Neural cell (in vitro differentiated cells): ENCODE measurements around the gene CHKA. TPM values are rescaled to one million over a fixed set of nuclear protein-coding genes. Genes with fewer than 3 reads are reported as not detected.

ENCODE experiments used
- H2AFZ ChIP-seq: fragments of 200-600, 300-800 bp; sonication (generic), shearing (Covaris generic); 2 replicates; pipeline ENCODE4 v1.6.0; 2014; ENCODE audit warnings: low read depth, mild to moderate bottlenecking, antibody characterized with exemption, low read length, moderate library complexity
- H3F3A ChIP-seq: fragments of 200-600 bp; shearing (Covaris generic); 2 replicates; pipeline ENCODE4 v1.6.1; 2016; ENCODE audit warnings: mild to moderate bottlenecking, moderate library complexity, mixed read lengths, antibody characterized with exemption, low read length; ENCODE audit not compliant: insufficient read depth, poor library complexity, severe bottlenecking
- H3K27ac ChIP-seq: fragments of 200-600, 300-800 bp; sonication (generic), shearing (Covaris generic); 2 replicates; pipeline ENCODE4 v1.5.1; 2014; ENCODE audit warnings: mild to moderate bottlenecking, low read length, moderate library complexity
- H3K27me3 ChIP-seq: fragments of 300-800, 200-600 bp; sonication (generic), shearing (Covaris generic); 2 replicates; pipeline ENCODE4 v1.6.0; 2014; ENCODE audit warnings: mild to moderate bottlenecking, low read depth, low read length, moderate library complexity; ENCODE audit not compliant: insufficient read depth
- H3K36me3 ChIP-seq: fragments of 300-800, 200-600 bp; sonication (generic), shearing (Covaris generic); 2 replicates; pipeline ENCODE4 v1.5.1; 2014; ENCODE audit warnings: mild to moderate bottlenecking, antibody characterized with exemption, low read length, moderate library complexity; ENCODE audit not compliant: insufficient read depth
- H3K4me2 ChIP-seq: fragments of 300-800, 200-600 bp; sonication (generic), shearing (Covaris generic); 2 replicates; pipeline ENCODE4 v1.6.0; 2014; ENCODE audit warnings: mild to moderate bottlenecking, low read length
- H3K4me3 ChIP-seq: fragments of 300-800, 200-600 bp; sonication (generic), shearing (Covaris generic); 2 replicates; pipeline ENCODE4 v1.5.1; 2014; ENCODE audit warnings: mild to moderate bottlenecking, low read length, moderate library complexity
- H3K79me2 ChIP-seq: fragments of 200-600 bp; shearing (Covaris generic); replicated peaks from 2 replicates; pipeline ENCODE4 v1.6.0; 2014; ENCODE audit warnings: mild to moderate bottlenecking, low read length, moderate library complexity; ENCODE audit not compliant: insufficient read depth
- H3K9ac ChIP-seq: fragments of 300-800, 200-600 bp; sonication (generic), shearing (Covaris generic); 2 replicates; pipeline ENCODE4 v1.6.1; 2016; ENCODE audit warnings: mild to moderate bottlenecking, low read length, mixed read lengths
- H3K9me2 ChIP-seq: fragments of 200-600 bp; shearing (Covaris generic); 2 replicates; pipeline ENCODE4 v1.6.1; 2016; ENCODE audit warnings: mild to moderate bottlenecking, low read length, mixed read lengths; ENCODE audit not compliant: insufficient read depth
- H3K9me3 ChIP-seq: fragments of 200-600, 300-800 bp; sonication (generic), shearing (Covaris generic); 2 replicates; pipeline ENCODE4 v1.6.1; 2016; ENCODE audit warnings: mild to moderate bottlenecking, mixed run types, low read length, moderate library complexity, mixed read lengths
- H4K20me1 ChIP-seq: fragments of 200-600 bp; shearing (Covaris generic); 2 replicates; pipeline ENCODE4 v1.6.1; 2016; ENCODE audit warnings: mild to moderate bottlenecking, mixed run types; ENCODE audit not compliant: insufficient read depth
- CTCF ChIP-seq: fragments of 450-650 bp; IDR thresholded peaks from 2 replicates; pipeline ENCODE4 v1.5.1; 2014; ENCODE audit warnings: antibody characterized with exemption, mild to moderate bottlenecking, moderate library complexity; ENCODE audit not compliant: poor library complexity, severe bottlenecking
- EP300 ChIP-seq: fragments of 450-650 bp; conservative IDR thresholded peaks from 2 replicates; pipeline ENCODE4 v1.6.1; 2014; ENCODE audit warnings: antibody characterized with exemption, mild to moderate bottlenecking, moderate library complexity; ENCODE audit not compliant: poor library complexity, severe bottlenecking
- EZH2 ChIP-seq: fragments of 200-600, 300-800 bp; shearing (Covaris generic), sonication (generic); IDR thresholded peaks from 2 replicates; pipeline ENCODE4 v1.6.1; 2014; ENCODE audit warnings: antibody characterized with exemption, low read length, borderline replicate concordance, mild to moderate bottlenecking; ENCODE audit not compliant: insufficient read depth, poor library complexity, severe bottlenecking
- MXI1 ChIP-seq: fragments of 450-650 bp; conservative IDR thresholded peaks from 2 replicates; pipeline ENCODE4 v1.6.1; 2014; ENCODE audit warnings: antibody characterized with exemption, mild to moderate bottlenecking; ENCODE audit not compliant: poor library complexity, severe bottlenecking
- POLR2AphosphoS5 ChIP-seq: IDR thresholded peaks from 2 replicates; pipeline ENCODE4 v1.6.1; 2012
- RAD21 ChIP-seq: fragments of 450-650 bp; conservative IDR thresholded peaks from 2 replicates; pipeline ENCODE4 v1.6.1; 2014; ENCODE audit warnings: antibody characterized with exemption, mild to moderate bottlenecking, moderate library complexity
- SMC3 ChIP-seq: fragments of 450-650 bp; conservative IDR thresholded peaks from 2 replicates; pipeline ENCODE4 v1.6.1; 2014; ENCODE audit warnings: antibody characterized with exemption, mild to moderate bottlenecking, moderate library complexity; ENCODE audit not compliant: poor library complexity
- TAF1 ChIP-seq: IDR thresholded peaks from 2 replicates; pipeline ENCODE4 v1.6.1; 2012; ENCODE audit warnings: low read depth
- polyA plus RNA-seq: library from polyadenylated mRNA; depleted of rRNA; stranded (reverse); fragments of >200 nt; gene quantifications from 2 replicates; pipeline ENCODE4 v1.2.3, GENCODE V29; 2014
- TF ChIP-seq, protein P1 (sequence below): IDR thresholded peaks from 2 replicates; pipeline ENCODE4 v1.6.1; 2012; ENCODE audit warnings: borderline replicate concordance

The CHKA gene
- polyA plus RNA-seq, 1 donor from 2014 or later: 90.0 TPM

DNA sequence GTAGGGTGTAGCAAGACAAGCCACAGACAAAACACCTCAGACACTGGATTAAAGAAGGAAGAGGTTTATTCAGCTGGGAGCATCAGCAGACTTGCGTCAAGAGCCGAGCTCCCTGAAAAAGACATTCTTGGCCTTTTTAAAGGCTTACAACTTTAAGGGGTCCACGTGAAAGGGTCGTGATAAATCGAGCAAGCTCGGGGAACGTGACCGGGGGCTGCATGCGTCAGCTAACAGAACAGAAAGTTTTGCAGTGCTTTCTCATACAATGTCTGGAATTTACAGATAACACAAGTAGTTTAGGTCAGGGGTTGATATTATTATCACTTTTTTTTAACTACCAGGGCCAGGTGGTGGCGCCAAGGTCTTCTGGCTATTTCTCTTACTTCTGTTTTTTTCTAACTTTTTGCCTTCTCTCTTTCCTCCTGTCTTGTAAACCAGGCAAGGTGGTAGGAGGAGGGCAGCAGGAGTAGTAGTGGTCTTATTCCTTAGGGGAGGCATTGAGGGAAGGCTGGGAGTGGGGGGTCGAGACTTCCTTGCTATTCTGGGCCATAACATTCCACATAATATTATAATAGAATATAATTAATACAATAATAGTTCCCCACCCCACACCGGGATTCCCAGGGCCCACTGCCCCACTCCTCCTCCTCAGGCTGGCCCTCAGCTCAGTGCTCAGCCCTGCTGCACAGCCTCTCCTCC is 111.6 kb downstream of the CHKA start:
- no peak overlapping the region for H3K4me3 ChIP-seq
- H4K20me1 ChIP-seq: no peaks in the 10 kb centered on the region
- H3K27me3 ChIP-seq: peaks cover 8% of the 10 kb centered on the region
- H3K9ac ChIP-seq: no peak overlapping the region
- H3K9me3 ChIP-seq: no peaks in the 10 kb centered on the region
- H3K79me2 ChIP-seq: no peaks in the 10 kb centered on the region
- no peaks in the 10 kb centered on the region for H3K36me3 ChIP-seq
- TF ChIP-seq SMC3 (peak; percentile 17), POLR2AphosphoS5 (no peak)
- H3F3A ChIP-seq: no peaks in the 10 kb centered on the region
- H2AFZ ChIP-seq: no peak overlapping the region
- no peak overlapping the region for H3K4me2 ChIP-seq
- H3K27ac ChIP-seq: no peak overlapping the region
- no peaks in the 10 kb centered on the region for H3K9me2 ChIP-seq

DNA sequence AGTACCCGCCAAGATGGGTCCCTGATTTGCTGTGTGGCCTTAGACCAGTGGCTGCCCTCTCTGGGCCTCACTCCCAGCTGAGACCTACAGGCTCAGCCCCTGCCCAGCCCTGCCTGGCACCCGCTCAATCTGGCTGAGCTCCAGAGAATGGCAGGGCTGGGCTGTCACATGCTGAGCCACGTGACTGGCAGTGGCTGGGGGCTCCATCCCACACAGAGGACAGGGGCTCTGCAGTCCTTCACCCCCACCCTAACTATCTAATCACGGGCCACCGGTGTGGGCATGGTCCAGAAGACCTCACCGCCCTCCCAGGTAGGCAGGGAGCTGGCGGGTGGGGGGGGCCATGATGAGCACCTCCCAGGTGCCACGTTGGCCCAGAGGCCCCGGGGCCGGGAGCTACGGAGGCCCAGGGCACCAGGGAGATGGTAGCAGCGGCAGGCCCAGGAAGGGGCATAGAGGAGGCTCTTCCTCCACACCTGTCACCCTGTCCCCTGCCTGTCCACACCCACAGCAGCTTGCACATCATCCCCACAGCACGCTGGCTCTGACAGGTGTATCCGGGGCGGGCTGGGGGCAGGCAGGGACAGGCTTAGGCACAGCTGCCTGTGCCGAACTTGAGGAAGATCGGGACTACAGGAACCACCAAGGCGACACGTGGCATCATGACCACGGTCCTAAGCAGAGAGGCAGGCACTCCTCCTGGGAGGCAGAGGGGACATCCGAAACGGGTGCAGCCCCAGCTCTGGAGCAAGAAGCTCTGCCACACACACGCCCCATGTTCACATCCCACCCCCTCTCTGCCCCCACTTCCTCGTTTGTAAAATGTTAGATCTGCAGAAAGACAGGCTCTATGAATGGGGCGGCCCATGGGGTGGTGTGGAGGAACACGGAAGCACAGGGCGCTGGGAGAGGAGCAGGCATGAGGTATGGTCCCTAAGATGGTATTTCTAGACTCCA is 112.5 kb downstream of the CHKA start:
- Histone ChIP-seq H3K27ac (no peak overlapping the region), H3K79me2 (no peaks in the 10 kb centered on the region), H3K9me2 (no peaks in the 10 kb centered on the region), H3K9ac (no peak overlapping the region), H2AFZ (no peak overlapping the region), H3F3A (no peaks in the 10 kb centered on the region), H3K9me3 (no peaks in the 10 kb centered on the region), H3K36me3 (no peaks in the 10 kb centered on the region), H4K20me1 (no peaks in the 10 kb centered on the region), H3K4me2 (no peak overlapping the region), H3K4me3 (no peak overlapping the region), H3K27me3 (peaks cover 16% of the 10 kb centered on the region)
- TF ChIP-seq POLR2AphosphoS5: no peak
- TF ChIP-seq EP300: no peak
- TF ChIP-seq, protein P1, sequence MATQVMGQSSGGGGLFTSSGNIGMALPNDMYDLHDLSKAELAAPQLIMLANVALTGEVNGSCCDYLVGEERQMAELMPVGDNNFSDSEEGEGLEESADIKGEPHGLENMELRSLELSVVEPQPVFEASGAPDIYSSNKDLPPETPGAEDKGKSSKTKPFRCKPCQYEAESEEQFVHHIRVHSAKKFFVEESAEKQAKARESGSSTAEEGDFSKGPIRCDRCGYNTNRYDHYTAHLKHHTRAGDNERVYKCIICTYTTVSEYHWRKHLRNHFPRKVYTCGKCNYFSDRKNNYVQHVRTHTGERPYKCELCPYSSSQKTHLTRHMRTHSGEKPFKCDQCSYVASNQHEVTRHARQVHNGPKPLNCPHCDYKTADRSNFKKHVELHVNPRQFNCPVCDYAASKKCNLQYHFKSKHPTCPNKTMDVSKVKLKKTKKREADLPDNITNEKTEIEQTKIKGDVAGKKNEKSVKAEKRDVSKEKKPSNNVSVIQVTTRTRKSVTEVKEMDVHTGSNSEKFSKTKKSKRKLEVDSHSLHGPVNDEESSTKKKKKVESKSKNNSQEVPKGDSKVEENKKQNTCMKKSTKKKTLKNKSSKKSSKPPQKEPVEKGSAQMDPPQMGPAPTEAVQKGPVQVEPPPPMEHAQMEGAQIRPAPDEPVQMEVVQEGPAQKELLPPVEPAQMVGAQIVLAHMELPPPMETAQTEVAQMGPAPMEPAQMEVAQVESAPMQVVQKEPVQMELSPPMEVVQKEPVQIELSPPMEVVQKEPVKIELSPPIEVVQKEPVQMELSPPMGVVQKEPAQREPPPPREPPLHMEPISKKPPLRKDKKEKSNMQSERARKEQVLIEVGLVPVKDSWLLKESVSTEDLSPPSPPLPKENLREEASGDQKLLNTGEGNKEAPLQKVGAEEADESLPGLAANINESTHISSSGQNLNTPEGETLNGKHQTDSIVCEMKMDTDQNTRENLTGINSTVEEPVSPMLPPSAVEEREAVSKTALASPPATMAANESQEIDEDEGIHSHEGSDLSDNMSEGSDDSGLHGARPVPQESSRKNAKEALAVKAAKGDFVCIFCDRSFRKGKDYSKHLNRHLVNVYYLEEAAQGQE: no peak
- no peak for TF ChIP-seq EZH2
- no peak for TF ChIP-seq TAF1
- no peak for TF ChIP-seq MXI1
- TF ChIP-seq RAD21: no peak
- no peak for TF ChIP-seq CTCF
- TF ChIP-seq SMC3: no peak
